HEK293 (cell line): Measurements from ENCODE around the gene TREM2.

Source experiments
- CTCF ChIA-PET: fragments of 350-600 bp; formaldehyde crosslinking; extraction: SDS; loops from one replicate; lab custom pipeline; 2021; ENCODE audit warnings: antibody characterized with exemption; lab: Yijun Ruan, JAX
- POLR2A ChIA-PET: fragments of 300-600 bp; formaldehyde crosslinking; extraction: SDS; loops from one replicate; lab custom pipeline; 2020; ENCODE audit warnings: antibody characterized with exemption, inconsistent platforms; lab: Yijun Ruan, JAX
- H3K27ac ChIP-seq: fragments of 200-500 bp; sonication (Bioruptor generic); 2 replicates; pipeline ENCODE4 v1.5.1; 2014; ENCODE audit warnings: low read depth, low read length, control low read depth, inconsistent platforms; ENCODE audit errors: extremely low read depth
- H3K36me3 ChIP-seq, 2 experiments: fragments of 200-500 bp in 1 of 2; sonication (Bioruptor generic) in 1 of 2; 1 replicate in 1 of 2; 2 replicates in 1 of 2; pipeline ENCODE4 v1.5.1; 2014 to 2017; ENCODE audit warnings: inconsistent platforms in 2 of 2, low read length in 2 of 2; ENCODE audit not compliant: control insufficient read depth in 2 of 2, insufficient read depth in 1 of 2
- H3K4me1 ChIP-seq: fragments of 200-500 bp; sonication (Bioruptor generic); 2 replicates; pipeline ENCODE4 v1.5.1; 2014; ENCODE audit warnings: mild to moderate bottlenecking, low read length, inconsistent platforms; ENCODE audit not compliant: control insufficient read depth, insufficient read depth
- H3K4me3 ChIP-seq: 2 replicates; pipeline ENCODE4 v1.5.1; 2011; ENCODE audit warnings: low read depth, mild to moderate bottlenecking, control low read depth, low read length, moderate library complexity
- H3K9me3 ChIP-seq: fragments of 200-500 bp; sonication (Bioruptor generic); 2 replicates; pipeline ENCODE4 v1.5.1; 2014; ENCODE audit warnings: low read depth, low read length, inconsistent platforms; ENCODE audit not compliant: control insufficient read depth, insufficient read depth
- BCL11B ChIP-seq: fragments of 450-650 bp; formaldehyde crosslinking; IDR thresholded peaks from 2 replicates; pipeline ENCODE4 v1.5.1; 2016; ENCODE audit warnings: low read depth, missing biosample characterization, missing genetic modification characterization
- BCL6B ChIP-seq: fragments of 450-650 bp; formaldehyde crosslinking; IDR thresholded peaks from 2 replicates; pipeline ENCODE4 v1.5.1; 2017; ENCODE audit warnings: missing biosample characterization, missing genetic modification characterization
- PRDM6 ChIP-seq: fragments of 450-650 bp; formaldehyde crosslinking; IDR thresholded peaks from 2 replicates; pipeline ENCODE4 v1.5.1; 2017; ENCODE audit warnings: missing biosample characterization, missing genetic modification characterization
- SP3 ChIP-seq: fragments of 450-650 bp; formaldehyde crosslinking; IDR thresholded peaks from 2 replicates; pipeline ENCODE4 v1.5.1; 2016; ENCODE audit warnings: missing biosample characterization, missing genetic modification characterization
- ZFHX2 ChIP-seq: fragments of 450-650 bp; formaldehyde crosslinking; conservative IDR thresholded peaks from 2 replicates; pipeline ENCODE4 v1.5.1; 2016; ENCODE audit warnings: missing biosample characterization, missing genetic modification characterization
- ZNF112 ChIP-seq: fragments of 450-650 bp; formaldehyde crosslinking; IDR thresholded peaks from 2 replicates; pipeline ENCODE4 v1.5.0; 2017; ENCODE audit warnings: missing biosample characterization, missing genetic modification characterization
- ZNF121 ChIP-seq: fragments of 450-650 bp; formaldehyde crosslinking; IDR thresholded peaks from 2 replicates; pipeline ENCODE4 v1.5.1; 2016; ENCODE audit warnings: missing biosample characterization, missing genetic modification characterization
- ZNF146 ChIP-seq: fragments of 450-650 bp; formaldehyde crosslinking; IDR thresholded peaks from 2 replicates; pipeline ENCODE4 v1.5.1; 2016; ENCODE audit warnings: missing biosample characterization, missing genetic modification characterization
- ZNF2 ChIP-seq: fragments of 450-650 bp; formaldehyde crosslinking; IDR thresholded peaks from 2 replicates; pipeline ENCODE4 v1.5.1; 2016; ENCODE audit warnings: missing biosample characterization, missing genetic modification characterization
- ZNF239 ChIP-seq: fragments of 450-650 bp; formaldehyde crosslinking; IDR thresholded peaks from 2 replicates; pipeline ENCODE4 v1.5.1; 2016; ENCODE audit warnings: missing biosample characterization, missing genetic modification characterization
- ZNF292 ChIP-seq: fragments of 450-650 bp; formaldehyde crosslinking; IDR thresholded peaks from 2 replicates; pipeline ENCODE4 v1.5.1; 2016; ENCODE audit warnings: low read depth, missing biosample characterization, missing genetic modification characterization, borderline replicate concordance
- ZNF391 ChIP-seq: fragments of 450-650 bp; formaldehyde crosslinking; IDR thresholded peaks from 2 replicates; pipeline ENCODE4 v1.5.1; 2016; ENCODE audit warnings: low read depth, missing biosample characterization, missing genetic modification characterization, borderline replicate concordance
- ZNF510 ChIP-seq: fragments of 450-650 bp; formaldehyde crosslinking; IDR thresholded peaks from 2 replicates; pipeline ENCODE4 v1.5.1; 2018; ENCODE audit warnings: mild to moderate bottlenecking, missing genetic modification characterization, missing biosample characterization; ENCODE audit not compliant: insufficient replicate concordance
- ZNF521 ChIP-seq: fragments of 450-650 bp; formaldehyde crosslinking; IDR thresholded peaks from 2 replicates; pipeline ENCODE4 v1.5.1; 2017; ENCODE audit warnings: missing biosample characterization, mild to moderate bottlenecking, missing genetic modification characterization
- ZNF530 ChIP-seq: fragments of 450-650 bp; formaldehyde crosslinking; IDR thresholded peaks from 2 replicates; pipeline ENCODE4 v1.5.1; 2016; ENCODE audit warnings: low read depth, missing biosample characterization, missing genetic modification characterization
- ZNF555 ChIP-seq: fragments of 450-650 bp; formaldehyde crosslinking; conservative IDR thresholded peaks from 2 replicates; pipeline ENCODE4 v1.5.1; 2017; ENCODE audit warnings: missing biosample characterization, mild to moderate bottlenecking, missing genetic modification characterization, inconsistent platforms
- ZNF558 ChIP-seq: fragments of 450-650 bp; formaldehyde crosslinking; IDR thresholded peaks from 2 replicates; pipeline ENCODE4 v1.5.1; 2016; ENCODE audit warnings: missing biosample characterization, missing genetic modification characterization
- ZNF560 ChIP-seq: fragments of 450-650 bp; formaldehyde crosslinking; IDR thresholded peaks from 2 replicates; pipeline ENCODE4 v1.5.1; 2017; ENCODE audit warnings: missing biosample characterization, missing genetic modification characterization, borderline replicate concordance
- ZNF658 ChIP-seq: fragments of 450-650 bp; formaldehyde crosslinking; IDR thresholded peaks from 2 replicates; pipeline ENCODE4; 2016; ENCODE audit warnings: missing biosample characterization, missing genetic modification characterization
- ZNF768 ChIP-seq: fragments of 450-650 bp; formaldehyde crosslinking; IDR thresholded peaks from 2 replicates; pipeline ENCODE4 v1.5.1; 2018; ENCODE audit warnings: missing biosample characterization, mild to moderate bottlenecking, missing genetic modification characterization
- ZSCAN18 ChIP-seq: fragments of 450-650 bp; formaldehyde crosslinking; IDR thresholded peaks from 2 replicates; pipeline ENCODE4 v1.5.1; 2016; ENCODE audit warnings: missing biosample characterization, missing genetic modification characterization
- ZSCAN30 ChIP-seq: fragments of 450-650 bp; IDR thresholded peaks from 2 replicates; pipeline ENCODE4 v1.5.1; 2018; ENCODE audit warnings: missing biosample characterization, mild to moderate bottlenecking, missing genetic modification characterization, moderate library complexity
- ZSCAN5A ChIP-seq: fragments of 450-650 bp; formaldehyde crosslinking; IDR thresholded peaks from 2 replicates; pipeline ENCODE4 v1.5.1; 2016; ENCODE audit warnings: missing biosample characterization, missing genetic modification characterization

Gene TREM2

GRCh38 chr6:41163419-41163717 is 452 bp upstream of the TREM2 start:
- ChIA-PET POLR2A (interaction anchor here (0.7 kb wide), 1 partner anchor 42 kb away, joined by 3 read pairs; no protein-coding TSS in a partner anchor), CTCF (no interaction called here)
- no peak overlapping the region for H3K27ac ChIP-seq
- H3K4me3 ChIP-seq = no peak overlapping the region
- H3K4me1 ChIP-seq = no peaks in the 10 kb centered on the region
- TF ChIP-seq ZNF146 (tag by site-specific recombination) (no peak), ZNF530 (tag by site-specific recombination) (no peak), ZNF121 (tag by site-specific recombination) (no peak), ZNF658 (tag by site-specific recombination) (no peak), ZNF2 (tag by site-specific recombination) (no peak), SP3 (tag by site-specific recombination) (no peak), ZNF391 (tag by site-specific recombination) (no peak), ZSCAN18 (tag by site-specific recombination) (no peak), ZFHX2 (tag by site-specific recombination) (no peak), ZNF558 (no peak), BCL6B (tag by site-specific recombination) (no peak), ZNF112 (no peak), ZNF768 (no peak), ZNF292 (tag by site-specific recombination) (no peak), ZSCAN5A (tag by site-specific recombination) (no peak), ZNF521 (no peak), ZNF560 (no peak), BCL11B (no peak), ZNF555 (tag by site-specific recombination) (no peak), ZNF510 (tag by site-specific recombination) (no peak)
- no peaks in the 10 kb centered on the region for H3K36me3 ChIP-seq
- no peaks in the 10 kb centered on the region for H3K9me3 ChIP-seq

GRCh38 chr6:41161851-41162552 is 914 bp downstream of the TREM2 start:
- H3K4me1 ChIP-seq = no peaks in the 10 kb centered on the region
- no peak for TF ChIP-seq BCL11B
- TF ChIP-seq ZSCAN30 = no peak
- no peak for TF ChIP-seq ZNF239 (tag by site-specific recombination)
- TF ChIP-seq PRDM6 (tag by site-specific recombination) = no peak
- no peaks in the 10 kb centered on the region for H3K9me3 ChIP-seq
- H3K27ac ChIP-seq = no peak overlapping the region
- no peaks in the 10 kb centered on the region for H3K36me3 ChIP-seq
- H3K4me3 ChIP-seq = no peak overlapping the region
- ChIA-PET CTCF (no interaction called here), POLR2A (interaction anchor here (0.8 kb wide), 1 partner anchor 10 kb away, joined by 3 read pairs; no protein-coding TSS in a partner anchor)
